NCI-H2081 treated with DMSO at 0.1 percent for 48 hours (cell line): Measurements from ENCODE around the gene PPFIA2.

Experiments used
- DNase-seq: peaks from one replicate; lab custom pipeline; 2025; lab: John Stamatoyannopoulos, UW

The PPFIA2 gene

GRCh38 chr12:81546811-81547210, 212.3 kb downstream of the PPFIA2 start:
- DNase-seq = no peak

DNA sequence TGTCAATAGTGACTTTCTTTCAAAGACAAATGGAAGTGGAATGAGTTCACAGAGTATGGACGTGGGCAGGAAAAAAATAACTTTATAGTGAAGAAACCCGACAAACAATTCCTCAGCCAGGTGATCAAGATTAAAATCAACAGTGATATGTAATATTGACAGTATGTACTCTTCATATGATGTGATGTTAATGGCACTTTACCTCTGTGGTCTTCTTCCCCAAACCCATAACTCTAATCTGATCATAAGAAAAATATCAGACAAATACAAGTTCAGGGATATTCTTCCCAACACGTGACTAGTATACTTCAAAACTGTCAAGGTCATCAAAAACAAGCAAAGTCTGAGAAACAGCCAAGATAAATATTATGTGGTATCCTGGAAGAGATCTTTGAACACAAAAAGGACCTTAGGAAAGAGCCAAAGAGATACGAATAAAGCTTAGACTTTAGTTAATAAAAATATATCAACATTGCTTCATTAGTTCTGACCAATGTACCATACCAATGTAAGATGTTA, 215.5 kb downstream of the PPFIA2 start:
- no peak for DNase-seq

DNA sequence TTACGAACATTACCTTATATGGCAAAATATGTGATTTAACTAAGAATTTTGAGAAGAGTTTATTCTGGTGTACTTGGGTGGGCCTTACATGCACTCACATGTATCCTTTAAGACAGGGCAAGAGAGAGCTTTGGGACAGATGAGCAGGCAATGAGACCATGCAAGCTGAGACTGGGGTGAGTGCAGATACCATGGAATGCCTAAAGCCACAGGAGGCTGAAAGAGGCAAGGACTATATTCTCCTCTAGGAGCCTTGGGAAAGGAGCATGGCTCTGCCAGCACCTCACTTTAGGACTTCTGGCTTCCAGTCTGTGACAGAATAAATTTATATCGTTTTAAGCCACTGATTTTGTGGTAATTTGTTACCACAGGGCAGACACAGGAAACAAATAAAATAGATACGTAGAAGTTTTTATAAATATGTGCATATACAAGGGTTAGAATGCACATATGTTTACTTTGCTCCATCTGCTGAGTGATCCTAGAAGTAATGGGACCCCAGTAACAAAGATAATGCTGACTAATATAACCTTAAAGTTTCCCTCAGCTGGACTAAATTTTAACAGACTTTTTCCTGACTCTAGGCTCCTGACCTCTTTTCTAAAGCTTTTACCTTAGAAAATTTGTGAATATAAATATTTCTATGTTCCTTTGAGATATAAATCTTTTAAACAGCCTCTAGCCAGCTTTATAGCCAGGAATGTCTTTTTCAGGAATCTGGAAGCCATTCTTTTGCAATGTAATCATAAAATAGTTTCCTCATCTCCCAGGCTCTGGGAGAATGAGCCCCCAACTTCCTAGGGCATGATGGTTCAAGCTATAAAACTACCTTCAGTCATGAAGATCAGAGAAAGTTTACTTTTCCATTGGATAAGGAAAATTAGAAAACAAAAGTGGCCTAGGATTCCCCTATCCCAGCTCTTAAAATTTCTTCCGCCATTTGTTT, 216.8 kb downstream of the PPFIA2 start:
- no peak for DNase-seq

DNA sequence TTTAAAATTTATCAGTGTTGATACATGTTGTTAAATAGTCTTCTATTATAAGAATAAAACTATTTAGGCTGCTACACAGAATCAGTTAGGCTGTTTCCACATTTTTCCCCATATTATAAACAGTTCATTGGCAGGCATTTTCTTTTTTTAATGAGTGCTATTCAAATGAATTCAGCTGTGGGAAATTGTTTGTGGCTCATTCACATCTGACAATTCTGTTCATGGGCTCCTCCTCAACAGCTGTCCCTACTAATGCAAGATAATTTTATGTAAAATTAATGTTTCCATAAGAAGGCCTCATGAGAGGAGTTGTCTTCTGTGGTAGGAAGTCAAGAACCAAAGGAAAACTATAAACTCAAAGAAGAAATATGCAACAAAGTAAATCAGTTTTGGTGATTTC, 218.0 kb downstream of the PPFIA2 start:
- no peak for DNase-seq

GRCh38 chr12:81539279-81539678, 219.9 kb downstream of the PPFIA2 start:
- DNase-seq = no peak

GRCh38 chr12:81533054-81533453, 226.1 kb downstream of the PPFIA2 start:
- no peak for DNase-seq

- no peak for DNase-seq
Measured at GRCh38 chr12:81530352-81530751, 228.8 kb downstream of the PPFIA2 start.

DNA sequence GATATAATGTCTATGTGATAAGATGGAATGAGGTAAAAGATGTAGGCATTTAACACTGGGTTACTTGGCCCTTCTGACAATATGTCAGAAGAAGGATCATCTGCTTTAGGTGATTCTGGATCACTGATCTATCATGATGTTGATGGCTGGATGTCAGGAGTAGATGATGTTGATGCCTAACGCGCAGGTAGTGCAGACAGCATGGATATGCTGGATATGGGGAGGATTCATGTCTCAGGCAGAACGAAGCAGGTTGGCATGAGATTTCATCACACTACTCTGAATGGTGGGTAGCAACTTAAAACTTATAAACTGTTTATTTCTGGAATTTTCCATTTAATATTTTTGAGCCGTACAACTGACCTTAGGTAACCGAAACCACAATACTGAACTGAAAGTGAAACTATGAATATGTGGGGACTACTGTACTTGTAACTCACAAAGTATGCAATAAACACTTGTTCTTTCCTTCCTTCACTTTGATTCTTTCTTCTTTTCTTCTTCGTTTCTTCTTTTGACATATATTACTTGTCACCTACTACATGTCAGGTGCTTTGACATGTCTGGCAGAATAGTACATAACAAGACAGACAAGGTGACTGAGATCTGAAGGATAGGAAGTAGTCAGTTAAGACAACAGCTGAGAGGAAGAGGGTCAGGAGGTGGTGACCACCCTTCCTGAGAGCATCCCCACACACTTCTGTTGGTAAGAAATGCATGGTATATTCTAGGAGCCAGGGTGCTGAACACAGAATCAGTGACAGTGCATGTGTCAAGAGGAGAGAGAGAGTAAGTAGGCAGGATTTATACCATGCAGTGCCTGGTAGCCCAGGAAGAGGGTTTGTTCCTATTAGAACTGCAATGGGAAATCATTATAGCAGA, 238.8 kb downstream of the PPFIA2 start:
- no peak for DNase-seq

DNA sequence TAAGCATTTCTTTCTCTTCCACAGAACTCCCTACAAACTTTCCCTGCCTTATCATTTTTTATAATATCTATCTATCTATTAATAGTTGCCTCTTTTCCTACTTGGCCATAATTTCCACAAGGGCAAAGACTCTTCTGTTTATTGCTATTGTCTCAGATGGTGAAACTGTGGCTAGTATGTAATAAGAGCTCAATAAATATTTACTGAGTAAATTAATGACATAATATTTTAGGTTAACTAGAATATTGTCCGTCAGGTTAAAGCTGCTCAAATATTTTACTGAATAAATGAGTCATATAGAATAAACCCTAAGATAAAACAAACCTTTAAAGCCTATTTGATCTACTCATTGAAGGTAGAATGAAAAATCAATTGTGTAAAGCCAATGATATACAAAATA, 240.5 kb downstream of the PPFIA2 start:
- no peak for DNase-seq

DNA sequence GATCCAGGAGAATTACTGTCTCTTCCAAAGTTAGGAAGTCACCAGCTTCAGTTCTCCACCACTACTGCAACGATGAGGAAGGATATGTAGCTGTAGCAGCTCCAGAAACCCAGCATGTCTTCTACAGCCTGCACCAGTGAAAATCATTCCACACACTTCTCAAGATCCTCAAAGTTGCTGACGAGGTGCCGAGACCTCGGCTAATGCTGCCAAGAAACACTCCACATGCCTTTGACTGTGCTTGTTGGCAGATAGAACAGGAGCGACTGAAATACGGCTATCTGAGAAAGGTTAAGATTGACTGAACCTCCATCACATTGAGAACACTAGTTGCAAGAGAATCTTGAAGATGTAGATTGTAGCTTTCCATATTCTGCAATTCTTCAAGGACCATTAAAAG, 241.9 kb downstream of the PPFIA2 start:
- no peak for DNase-seq

DNA sequence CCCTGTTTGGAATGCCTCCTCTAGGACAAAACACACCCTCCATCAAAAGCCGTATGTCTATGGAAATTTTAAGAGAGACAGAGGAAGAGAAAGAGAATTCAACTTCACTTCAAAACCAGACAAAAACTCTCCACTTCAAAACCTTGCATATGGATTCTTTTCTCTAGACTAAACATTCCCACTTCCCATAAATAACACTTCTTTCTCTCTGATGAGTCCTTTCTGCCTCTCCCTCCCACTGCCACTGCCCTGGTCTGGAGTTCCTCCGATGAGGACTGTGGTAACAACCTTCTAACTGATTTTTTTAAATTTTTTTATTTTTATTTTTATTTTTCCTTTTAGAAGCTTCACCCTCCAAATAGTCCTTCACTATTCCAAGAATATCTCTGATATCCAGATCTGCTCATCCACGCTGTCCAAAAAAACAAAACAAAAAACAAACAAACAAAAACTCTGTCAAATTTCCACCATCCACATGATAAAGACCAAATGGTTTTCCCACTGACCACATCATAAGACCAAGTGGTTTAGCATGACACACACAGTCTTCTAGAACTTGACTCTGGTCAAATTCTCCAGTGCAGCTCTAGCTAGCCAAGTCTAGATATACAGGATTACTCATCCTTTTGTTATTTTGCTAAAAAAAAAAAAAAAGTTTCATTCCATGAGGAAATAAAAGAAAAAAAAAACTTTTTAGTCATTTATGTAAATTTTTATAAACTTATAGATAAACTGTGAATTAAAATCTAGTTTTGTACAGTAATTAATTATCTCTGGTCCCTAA, 256.0 kb downstream of the PPFIA2 start:
- no peak for DNase-seq

- DNase-seq = no peak
Measured at GRCh38 chr12:81500788-81501187, 258.4 kb downstream of the PPFIA2 start.

DNA sequence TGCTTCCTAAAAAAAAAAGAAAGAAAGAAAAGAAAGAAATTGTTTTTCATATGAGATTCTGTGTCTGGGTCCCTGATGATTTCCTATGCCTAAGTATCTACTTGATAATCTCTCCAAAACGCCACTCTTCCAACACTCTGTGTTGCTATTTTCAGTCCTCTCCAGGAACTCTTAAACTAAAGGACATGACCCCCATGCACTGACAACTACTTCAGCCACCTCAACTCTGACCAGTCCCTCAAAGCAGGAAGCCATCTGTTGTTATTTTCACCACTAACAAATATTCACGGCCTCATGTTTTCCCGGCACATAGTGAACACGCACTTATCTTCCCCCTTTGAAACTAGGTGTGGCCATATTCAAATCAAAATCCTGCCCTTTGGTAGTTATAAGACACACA, 259.3 kb downstream of the PPFIA2 start:
- DNase-seq = no peak

DNA sequence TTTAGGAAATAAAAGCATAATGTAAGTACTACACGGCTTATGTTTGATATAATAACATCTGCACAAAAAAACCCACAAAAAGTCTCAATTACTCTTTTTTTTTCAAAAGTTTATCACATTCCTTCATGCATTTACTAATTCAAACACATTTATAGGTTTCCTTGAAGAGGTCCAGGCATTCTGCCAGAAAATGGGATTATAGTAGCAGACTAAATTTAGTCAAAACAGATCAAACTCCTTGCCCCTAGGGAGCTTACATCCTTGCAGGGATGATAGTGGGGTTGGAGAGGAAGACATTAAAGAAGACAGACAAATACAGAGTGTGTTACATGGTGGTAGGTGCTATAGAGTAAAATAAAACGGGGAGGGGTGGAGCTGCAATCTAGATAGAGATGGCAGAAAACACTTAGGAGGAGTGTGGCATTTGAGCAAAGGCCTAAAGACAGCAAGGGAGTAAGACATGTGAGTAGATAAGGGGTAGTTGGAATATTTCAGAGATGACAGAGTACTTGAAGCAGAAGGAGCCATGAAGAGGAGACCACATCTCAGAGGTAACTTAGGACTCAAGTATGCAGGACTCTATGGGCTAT, 266.9 kb downstream of the PPFIA2 start:
- DNase-seq = no peak

DNA sequence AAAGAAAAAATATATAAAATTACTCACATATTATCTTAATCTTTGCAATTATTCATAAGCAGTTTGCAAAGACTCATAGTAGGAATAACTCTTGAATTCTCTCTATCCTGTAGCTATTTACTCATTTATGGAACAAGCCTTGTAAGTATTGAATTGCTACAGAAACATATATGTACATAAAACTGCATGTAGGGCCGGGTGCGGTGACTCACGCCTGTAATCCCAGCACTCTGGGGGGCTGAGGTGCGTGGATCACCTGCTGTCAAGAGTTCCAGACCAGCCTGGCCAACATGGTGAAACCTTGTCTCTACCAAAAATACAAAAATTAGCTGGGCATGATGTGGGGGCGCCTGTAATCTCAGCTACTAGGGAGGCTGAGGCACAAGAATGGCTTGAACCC, 286.2 kb downstream of the PPFIA2 start:
- DNase-seq = no peak

- DNase-seq = no peak
Measured at GRCh38 chr12:81470923-81471322, 288.2 kb downstream of the PPFIA2 start.

- DNase-seq = no peak
Measured at GRCh38 chr12:81468206-81468605, 290.9 kb downstream of the PPFIA2 start.

DNA sequence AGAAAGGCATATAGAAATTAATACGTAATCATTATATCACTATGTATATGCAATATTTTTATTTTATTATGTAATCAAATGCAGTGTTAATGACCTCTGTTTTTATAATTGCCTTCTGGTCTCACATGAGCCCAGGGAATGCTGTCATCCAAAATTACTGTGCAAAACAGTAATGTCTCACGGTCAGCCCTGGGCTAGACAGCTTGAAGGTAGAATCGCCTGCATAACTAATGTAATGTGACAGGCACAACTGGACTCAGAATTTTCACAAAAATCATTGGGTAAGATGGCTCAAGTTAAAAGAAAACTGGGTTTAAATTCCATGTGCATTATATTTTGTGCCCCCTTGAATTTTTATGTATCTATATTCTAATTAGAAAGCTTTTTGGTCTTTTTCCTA, 293.3 kb downstream of the PPFIA2 start:
- DNase-seq = no peak

- DNase-seq = no peak
Measured at GRCh38 chr12:81465191-81465590, 294.0 kb downstream of the PPFIA2 start.

DNA sequence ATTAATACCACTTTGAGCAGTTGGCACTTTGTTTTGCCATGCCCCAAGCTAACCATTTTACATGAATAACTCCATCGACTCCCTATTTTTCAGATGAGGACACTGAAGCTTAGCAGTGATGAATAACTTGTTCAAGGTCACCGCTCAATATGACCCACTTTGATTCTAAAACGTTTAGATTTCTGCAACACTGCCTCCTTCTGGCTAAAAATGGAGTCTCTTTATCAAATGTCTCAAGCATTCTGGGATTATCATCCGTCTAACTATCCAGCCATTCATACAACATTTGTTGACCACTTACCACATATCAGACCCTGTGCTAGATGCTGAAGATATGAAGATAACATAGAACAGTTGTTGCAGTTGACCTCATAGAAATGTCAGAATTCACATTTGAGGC, 298.0 kb downstream of the PPFIA2 start:
- DNase-seq = no peak

DNA sequence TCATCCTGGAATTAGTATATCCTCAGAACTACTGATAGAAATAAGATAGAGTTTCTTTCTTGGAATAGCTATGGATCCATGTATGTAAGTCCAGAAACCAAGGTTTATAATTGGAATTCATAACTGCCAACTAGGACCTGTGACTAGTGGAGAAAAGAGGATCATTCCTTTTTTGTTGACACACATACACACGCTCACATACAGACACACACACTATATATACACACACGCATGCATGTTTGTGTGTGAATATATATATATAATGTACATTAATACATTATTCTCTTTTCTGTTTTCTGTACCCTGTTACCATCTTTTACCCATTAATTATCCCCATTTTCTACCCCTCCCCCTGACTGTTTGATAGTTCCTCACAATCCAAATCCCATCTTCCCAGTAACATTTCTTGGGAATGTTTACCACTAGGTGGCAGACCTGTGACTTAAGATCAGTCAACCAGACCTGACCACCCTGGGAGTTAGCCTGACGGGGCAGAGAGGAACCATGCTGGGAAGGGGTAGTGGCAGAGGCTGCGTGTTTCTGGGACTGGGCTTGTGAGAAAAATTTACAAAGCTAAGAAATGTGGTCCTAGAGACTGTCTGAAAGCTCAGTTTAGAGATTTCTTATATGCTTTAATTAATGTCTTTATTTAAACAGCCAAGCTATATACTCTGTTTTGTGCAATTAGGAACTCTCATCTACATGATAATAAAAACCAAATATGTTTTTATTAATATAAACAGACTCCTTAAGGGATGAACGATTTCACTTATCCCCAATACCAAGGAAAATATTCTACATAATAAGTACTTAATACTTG, 308.0 kb downstream of the PPFIA2 start:
- no peak for DNase-seq
